ENCODE data around the gene WASHC2A. TPM values are rescaled to one million over a fixed set of nuclear protein-coding genes. Genes with fewer than 3 reads are reported as not detected.
A peak's percentile ranks its signal among the peaks of the same experiment; 100 is the strongest.
"Not testable (repeated sequence)": the region's sequence is repeated elsewhere in the genome, so short reads cannot be mapped to it uniquely, and the experiment has no call there.

Gene WASHC2A
- total RNA-seq, 1 donor from 2014 or later = 40.4 TPM

DNA sequence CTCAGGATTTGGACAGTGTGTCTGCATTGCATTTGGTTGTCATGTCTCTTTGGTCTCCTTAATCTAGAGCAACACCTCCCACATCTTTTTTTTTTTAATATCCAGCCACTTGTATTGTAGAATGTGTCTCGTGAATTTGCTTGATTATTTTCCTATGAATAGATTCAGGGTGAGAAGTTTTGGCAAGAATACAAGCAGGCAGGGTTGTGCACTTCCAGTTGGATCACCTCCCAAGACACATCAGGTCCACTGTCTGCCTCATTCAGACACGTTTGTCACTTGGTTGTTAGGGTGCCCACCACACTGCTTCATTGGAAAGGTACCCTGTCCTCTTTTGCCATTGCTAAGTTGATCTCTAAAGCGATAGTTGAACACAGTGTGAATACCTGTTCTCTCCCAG is 30.9 kb downstream of the WASHC2A start:
- not testable (repeated sequence) for H3K4me1 Mint-ChIP-seq (ENCODE audit: low read depth); H3K9me3 Mint-ChIP-seq (ENCODE audit: low read depth); H3K27me3 Mint-ChIP-seq; H3K4me3 Mint-ChIP-seq (ENCODE audit: low read depth); DNase-seq (ENCODE audit: low spot score, unreplicated experiment); H3K36me3 Mint-ChIP-seq (ENCODE audit: insufficient read depth); H3K27ac Mint-ChIP-seq

DNA sequence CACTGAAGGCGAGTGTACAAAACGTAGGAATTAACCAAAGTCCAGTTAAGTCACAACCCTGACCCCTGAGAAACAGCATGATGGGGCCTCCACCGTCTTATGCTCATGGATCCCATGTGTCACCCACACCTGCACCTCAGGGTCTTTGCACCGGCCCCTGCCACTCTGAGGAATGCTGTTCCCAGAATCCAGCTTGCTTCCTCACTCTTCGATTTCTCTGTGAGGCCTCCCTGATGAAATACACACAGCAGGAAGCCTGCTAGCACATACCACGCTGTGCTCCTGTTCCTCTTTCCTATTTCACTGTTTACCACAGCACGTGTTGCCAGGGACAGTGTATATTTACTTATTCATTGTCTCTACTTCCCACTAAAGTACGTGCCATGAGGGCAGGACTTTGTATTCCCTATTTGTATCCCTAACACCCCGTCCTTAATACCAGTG is 33.4 kb downstream of the WASHC2A start:
- not testable (repeated sequence) for DNase-seq (ENCODE audit: low spot score, unreplicated experiment); H3K27me3 Mint-ChIP-seq; H3K9me3 Mint-ChIP-seq (ENCODE audit: low read depth); H3K4me3 Mint-ChIP-seq (ENCODE audit: low read depth); H3K36me3 Mint-ChIP-seq (ENCODE audit: insufficient read depth); H3K4me1 Mint-ChIP-seq (ENCODE audit: low read depth)
- peak overlapping the region; percentile 2 for H3K27ac Mint-ChIP-seq

DNA sequence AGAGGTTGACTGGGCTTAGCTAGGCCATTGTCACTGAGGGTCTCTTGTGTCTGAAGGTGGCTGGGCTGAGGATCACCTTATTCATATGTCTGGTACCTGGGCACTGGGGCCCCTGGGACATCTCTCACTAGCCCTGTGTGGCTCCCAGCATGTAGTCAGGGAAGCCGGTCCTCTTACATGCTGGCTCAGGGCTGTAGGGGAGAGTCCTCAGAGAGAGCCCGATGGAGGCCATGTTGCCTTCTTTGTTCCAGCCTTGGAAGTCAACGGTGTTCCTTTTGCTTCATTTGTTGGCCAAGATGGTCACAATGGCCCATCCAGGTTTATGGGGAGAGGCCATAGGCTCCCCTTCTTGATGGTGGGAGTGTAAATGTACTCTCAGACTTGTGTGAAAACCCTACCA is 34.0 kb downstream of the WASHC2A start:
- H3K27me3 Mint-ChIP-seq; H3K27ac Mint-ChIP-seq; H3K4me1 Mint-ChIP-seq (ENCODE audit: low read depth); H3K9me3 Mint-ChIP-seq (ENCODE audit: low read depth); DNase-seq (ENCODE audit: low spot score, unreplicated experiment); H3K36me3 Mint-ChIP-seq (ENCODE audit: insufficient read depth); H3K4me3 Mint-ChIP-seq (ENCODE audit: low read depth): not testable (repeated sequence)

DNA sequence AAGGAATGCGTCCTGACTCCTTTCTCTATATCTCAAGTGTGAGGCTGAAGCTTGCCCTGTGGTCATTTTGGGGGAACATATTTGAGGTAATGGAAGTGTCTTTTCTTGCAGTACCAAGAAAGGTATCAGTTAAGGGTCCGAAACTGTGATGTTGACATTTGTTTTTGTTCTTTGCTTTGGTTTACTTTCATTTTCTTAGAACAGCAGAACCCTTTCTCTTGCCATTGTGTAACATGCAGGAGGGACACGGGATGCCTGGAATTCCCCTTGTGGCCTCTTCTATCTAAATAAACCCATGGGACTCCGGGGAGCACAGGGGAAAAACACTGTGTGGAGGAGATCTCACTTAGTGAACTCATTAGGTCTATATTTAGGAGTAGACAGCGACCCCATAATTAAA is 34.5 kb downstream of the WASHC2A start:
- not testable (repeated sequence) for H3K9me3 Mint-ChIP-seq (ENCODE audit: low read depth); H3K27ac Mint-ChIP-seq; H3K4me3 Mint-ChIP-seq (ENCODE audit: low read depth); H3K36me3 Mint-ChIP-seq (ENCODE audit: insufficient read depth); H3K27me3 Mint-ChIP-seq; H3K4me1 Mint-ChIP-seq (ENCODE audit: low read depth); DNase-seq (ENCODE audit: low spot score, unreplicated experiment)

DNA sequence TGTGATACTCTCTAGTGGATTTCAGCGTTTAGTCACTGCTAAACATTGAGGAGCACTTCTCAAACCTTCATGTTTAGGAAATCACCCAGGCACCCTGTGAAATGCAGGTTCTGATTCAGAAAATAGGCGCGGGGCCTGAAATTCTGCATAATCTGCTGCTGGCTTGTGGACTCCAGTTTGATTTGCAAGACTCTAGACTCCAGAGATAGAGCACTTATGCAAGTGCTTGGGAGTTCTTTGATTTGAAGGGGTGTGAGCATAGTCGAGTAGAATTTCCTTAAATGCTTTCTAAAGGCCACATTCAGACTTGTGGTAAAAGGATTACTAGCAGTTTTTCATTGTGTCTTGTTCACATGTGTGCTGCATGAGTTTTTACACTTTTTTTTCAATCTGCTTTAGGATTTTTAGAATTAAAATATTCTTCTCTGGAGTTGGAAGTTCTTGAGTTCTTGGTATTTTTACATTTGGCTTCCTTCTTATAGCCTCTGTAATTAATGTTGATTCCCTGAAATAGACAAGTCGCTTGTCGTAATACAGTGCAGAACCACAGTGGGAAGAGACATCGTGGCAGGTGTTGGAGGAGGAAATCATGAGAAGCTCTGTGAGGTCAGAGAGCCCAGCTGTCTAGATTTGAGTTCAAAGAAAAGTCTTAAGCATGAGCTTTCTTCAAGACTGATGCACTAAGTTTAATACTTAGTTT is 41.4 kb downstream of the WASHC2A start:
- H3K9me3 Mint-ChIP-seq (ENCODE audit: low read depth); H3K27me3 Mint-ChIP-seq; H3K4me3 Mint-ChIP-seq (ENCODE audit: low read depth); H3K4me1 Mint-ChIP-seq (ENCODE audit: low read depth); DNase-seq (ENCODE audit: low spot score, unreplicated experiment); H3K27ac Mint-ChIP-seq; H3K36me3 Mint-ChIP-seq (ENCODE audit: insufficient read depth): not testable (repeated sequence)

DNA sequence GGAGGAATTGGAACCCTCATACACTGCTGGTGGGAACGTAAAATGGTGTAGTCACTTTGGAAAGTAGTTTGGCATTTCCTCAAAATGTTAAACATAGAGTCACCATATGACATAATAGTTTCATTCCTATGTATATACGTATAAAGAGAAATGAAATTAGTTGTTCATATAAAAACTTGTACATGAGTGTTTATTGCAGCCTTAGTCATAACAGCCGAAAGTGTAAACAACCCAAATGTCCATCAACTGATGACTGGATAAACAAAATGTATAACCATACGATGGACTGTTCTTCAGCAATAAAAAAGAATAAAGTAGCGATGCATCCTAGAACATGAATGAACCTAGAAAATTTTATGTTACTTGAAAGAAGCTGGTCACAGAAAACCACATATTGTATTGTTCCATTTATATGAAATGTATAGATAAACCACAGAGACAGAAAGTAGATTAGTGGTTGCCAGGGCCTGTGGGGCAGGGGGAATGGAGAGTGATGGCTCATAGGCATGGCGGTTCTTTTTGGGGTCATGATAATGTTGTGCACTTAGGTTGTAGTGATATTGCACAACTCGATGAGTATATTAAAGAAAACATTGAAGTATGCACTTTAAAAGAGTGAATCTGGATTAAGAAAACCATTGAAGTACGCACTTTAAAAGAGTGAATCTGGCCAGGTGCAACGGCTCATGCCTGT is 44.8 kb downstream of the WASHC2A start:
- H3K9me3 Mint-ChIP-seq (ENCODE audit: low read depth); DNase-seq (ENCODE audit: low spot score, unreplicated experiment); H3K36me3 Mint-ChIP-seq (ENCODE audit: insufficient read depth); H3K27ac Mint-ChIP-seq; H3K4me3 Mint-ChIP-seq (ENCODE audit: low read depth); H3K27me3 Mint-ChIP-seq; H3K4me1 Mint-ChIP-seq (ENCODE audit: low read depth): not testable (repeated sequence)

DNA sequence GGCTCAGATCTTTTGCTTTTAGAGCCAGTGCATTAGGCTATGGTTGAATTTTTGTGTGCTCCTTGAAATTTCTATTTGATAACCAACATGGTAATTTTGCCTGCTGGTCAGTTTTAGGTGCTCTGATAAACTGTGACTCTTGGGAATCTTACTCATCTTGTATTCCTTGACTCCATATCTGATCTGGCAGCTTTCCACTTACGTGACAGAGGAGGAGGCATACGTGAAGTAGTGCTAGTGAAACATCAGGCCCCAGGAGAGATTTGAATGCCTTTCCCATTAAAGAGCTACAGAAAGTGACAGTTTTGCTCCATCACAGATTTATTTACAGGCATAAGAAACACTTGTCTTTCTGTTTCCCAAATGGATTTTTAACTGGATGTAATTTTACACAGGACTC is 59.0 kb downstream of the WASHC2A start:
- not testable (repeated sequence) for H3K4me1 Mint-ChIP-seq (ENCODE audit: low read depth); H3K27ac Mint-ChIP-seq; H3K36me3 Mint-ChIP-seq (ENCODE audit: insufficient read depth); H3K9me3 Mint-ChIP-seq (ENCODE audit: low read depth); DNase-seq (ENCODE audit: low spot score, unreplicated experiment); H3K27me3 Mint-ChIP-seq; H3K4me3 Mint-ChIP-seq (ENCODE audit: low read depth)

DNA sequence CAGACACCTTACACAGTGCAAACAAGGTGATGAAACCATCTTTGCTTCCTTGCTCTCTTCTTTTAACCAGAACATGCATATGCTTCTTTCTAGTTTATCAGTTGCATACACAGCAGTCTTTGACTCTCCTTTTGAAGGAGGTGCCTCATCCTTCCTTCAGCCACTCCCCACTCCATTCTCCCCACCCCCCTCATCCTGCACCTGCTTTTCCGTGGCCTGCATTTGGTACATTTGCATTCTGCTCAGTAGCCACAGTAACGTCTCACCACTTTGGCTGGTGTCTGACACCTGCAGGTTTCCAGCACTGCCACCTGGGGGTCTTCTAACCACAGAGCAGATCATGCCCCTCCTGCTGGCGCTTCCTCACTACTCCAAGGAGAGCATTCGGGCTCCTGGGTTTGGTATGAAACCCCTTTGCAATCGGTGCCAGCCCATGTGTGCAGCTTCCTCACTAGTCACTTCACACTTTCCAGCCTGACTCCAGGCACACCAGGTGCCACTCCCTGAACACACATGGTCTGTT is 60.1 kb downstream of the WASHC2A start:
- not testable (repeated sequence) for H3K4me3 Mint-ChIP-seq (ENCODE audit: low read depth); H3K27ac Mint-ChIP-seq; H3K4me1 Mint-ChIP-seq (ENCODE audit: low read depth); H3K27me3 Mint-ChIP-seq; H3K36me3 Mint-ChIP-seq (ENCODE audit: insufficient read depth); DNase-seq (ENCODE audit: low spot score, unreplicated experiment); H3K9me3 Mint-ChIP-seq (ENCODE audit: low read depth)

DNA sequence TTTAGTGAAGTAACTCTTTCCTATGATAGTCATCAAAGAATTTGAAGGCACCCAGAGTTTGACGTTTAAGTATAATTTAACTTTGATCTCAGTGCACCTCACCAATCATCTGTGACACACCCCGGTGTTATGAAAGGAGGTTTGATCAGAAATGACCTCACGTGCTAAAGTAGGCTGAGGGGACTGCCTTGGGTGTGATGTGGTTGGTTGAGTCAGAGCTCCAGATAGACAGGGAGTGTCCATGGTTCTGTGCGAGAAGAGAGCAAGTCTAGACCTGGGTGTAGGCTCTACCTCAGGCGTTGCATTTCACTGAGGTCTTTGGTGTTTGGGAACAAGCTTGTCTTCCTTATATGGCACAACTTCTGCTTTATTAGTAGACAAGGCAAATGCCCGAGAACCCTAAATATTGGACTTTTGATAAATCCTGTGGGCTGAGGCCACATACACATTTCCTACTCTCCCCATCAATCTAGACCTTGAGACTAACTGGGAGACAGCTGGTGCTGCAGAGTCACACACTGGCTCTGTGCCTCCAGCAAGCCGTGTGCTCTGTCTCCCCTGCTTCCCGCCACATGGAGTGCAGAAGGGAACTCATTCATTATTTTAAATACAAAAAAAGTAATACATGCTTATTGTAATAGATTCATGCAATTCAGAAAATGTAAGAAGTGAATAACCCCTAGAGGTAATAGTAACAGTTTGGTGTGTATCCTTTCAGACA is 63.7 kb downstream of the WASHC2A start:
- H3K27me3 Mint-ChIP-seq; H3K27ac Mint-ChIP-seq; DNase-seq (ENCODE audit: low spot score, unreplicated experiment); H3K4me3 Mint-ChIP-seq (ENCODE audit: low read depth); H3K9me3 Mint-ChIP-seq (ENCODE audit: low read depth); H3K4me1 Mint-ChIP-seq (ENCODE audit: low read depth); H3K36me3 Mint-ChIP-seq (ENCODE audit: insufficient read depth): not testable (repeated sequence)

DNA sequence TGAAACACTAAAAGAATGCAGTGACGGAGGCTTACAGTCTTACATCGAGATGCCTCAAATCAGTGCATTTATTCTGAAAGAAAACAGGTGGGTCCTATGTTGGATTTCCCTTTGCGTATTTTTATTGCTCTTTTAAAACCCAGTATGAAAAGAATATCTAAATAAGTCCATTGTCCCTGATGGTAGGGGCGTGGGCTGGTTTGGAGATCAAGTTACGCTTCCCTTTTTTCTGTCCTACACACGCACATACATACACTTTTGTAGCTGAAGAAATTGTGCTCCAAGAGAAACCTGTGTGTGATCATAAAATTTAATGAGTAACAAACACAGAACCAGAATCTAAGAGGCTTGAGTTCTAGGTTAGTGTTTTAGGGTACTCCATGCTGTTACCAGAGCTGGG is 64.6 kb downstream of the WASHC2A start:
- H3K27me3 Mint-ChIP-seq; H3K36me3 Mint-ChIP-seq (ENCODE audit: insufficient read depth); H3K9me3 Mint-ChIP-seq (ENCODE audit: low read depth); H3K4me1 Mint-ChIP-seq (ENCODE audit: low read depth); H3K27ac Mint-ChIP-seq; H3K4me3 Mint-ChIP-seq (ENCODE audit: low read depth); DNase-seq (ENCODE audit: low spot score, unreplicated experiment): not testable (repeated sequence)

DNA sequence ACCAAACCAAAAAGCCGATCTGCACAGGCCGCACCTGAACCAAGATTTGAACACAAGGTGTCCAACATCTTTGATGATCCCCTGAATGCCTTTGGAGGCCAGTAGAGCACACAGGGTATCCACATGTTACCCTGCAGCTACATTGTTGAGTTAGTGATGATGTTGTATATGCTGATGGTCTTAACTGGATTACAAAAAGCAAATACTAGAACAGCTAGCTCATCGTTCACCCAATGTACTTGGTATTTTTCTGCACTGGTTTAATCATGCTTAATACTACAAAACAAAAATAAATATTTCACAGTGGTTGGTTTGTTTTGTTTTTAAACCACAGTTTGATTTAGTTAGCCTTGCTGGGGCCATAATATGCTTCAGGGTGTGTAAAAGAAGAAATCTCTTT is 65.1 kb downstream of the WASHC2A start:
- not testable (repeated sequence) for DNase-seq (ENCODE audit: low spot score, unreplicated experiment); H3K27ac Mint-ChIP-seq; H3K4me1 Mint-ChIP-seq (ENCODE audit: low read depth); H3K27me3 Mint-ChIP-seq; H3K36me3 Mint-ChIP-seq (ENCODE audit: insufficient read depth); H3K9me3 Mint-ChIP-seq (ENCODE audit: low read depth); H3K4me3 Mint-ChIP-seq (ENCODE audit: low read depth)

DNA sequence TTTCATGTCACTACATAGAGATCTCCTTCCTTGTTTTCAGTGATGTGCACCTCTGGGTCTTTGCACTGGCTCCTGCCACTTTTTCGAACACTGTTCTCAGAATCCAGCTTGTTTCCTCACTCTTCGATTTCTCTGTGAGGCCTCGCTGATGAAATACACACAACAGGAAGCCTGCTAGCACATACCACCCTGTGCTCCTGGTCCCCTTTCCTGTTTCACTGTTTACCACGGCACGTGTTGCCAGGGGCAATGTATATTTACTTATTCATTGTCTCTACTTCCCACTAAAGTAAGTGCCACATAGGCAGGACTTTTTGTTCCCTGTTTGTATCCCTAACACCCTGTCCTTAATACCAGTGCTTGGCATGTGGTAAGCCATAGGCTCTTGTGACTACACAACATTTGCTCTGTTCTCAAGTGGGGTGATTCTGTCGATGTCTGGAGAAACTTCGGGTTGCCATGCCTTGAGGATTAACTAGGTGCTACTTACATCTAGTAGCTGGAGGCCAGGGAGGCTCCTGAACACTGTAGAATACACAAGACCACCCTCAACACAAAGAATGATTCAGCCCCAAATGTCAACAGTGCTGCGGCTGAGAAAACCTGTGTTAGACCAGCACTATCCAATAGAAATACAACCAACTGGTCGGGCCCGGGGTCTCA is 75.9 kb downstream of the WASHC2A start:
- not testable (repeated sequence) for H3K4me1 Mint-ChIP-seq (ENCODE audit: low read depth); H3K4me3 Mint-ChIP-seq (ENCODE audit: low read depth); H3K27me3 Mint-ChIP-seq; DNase-seq (ENCODE audit: low spot score, unreplicated experiment); H3K36me3 Mint-ChIP-seq (ENCODE audit: insufficient read depth); H3K27ac Mint-ChIP-seq; H3K9me3 Mint-ChIP-seq (ENCODE audit: low read depth)

DNA sequence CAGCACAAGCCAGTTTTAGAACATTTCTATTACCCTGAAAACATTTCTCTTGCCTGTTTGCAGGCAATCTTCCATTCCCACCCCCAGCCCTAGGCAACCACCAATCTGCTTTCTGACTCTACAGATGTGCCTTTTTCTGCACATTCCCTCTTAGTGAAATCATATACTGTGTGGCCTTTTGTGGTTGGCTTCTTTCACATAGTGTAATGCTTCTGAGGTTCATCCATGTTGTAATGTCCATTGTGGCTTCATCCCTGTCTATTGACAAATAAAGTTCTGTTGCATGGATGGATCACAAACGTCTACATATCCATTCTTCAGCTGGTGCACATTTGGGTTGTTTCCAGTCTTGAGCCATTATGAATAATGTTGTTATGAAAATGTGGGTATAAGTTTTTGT is 77.8 kb downstream of the WASHC2A start:
- H3K36me3 Mint-ChIP-seq (ENCODE audit: insufficient read depth); H3K4me1 Mint-ChIP-seq (ENCODE audit: low read depth); H3K27ac Mint-ChIP-seq; H3K27me3 Mint-ChIP-seq; H3K9me3 Mint-ChIP-seq (ENCODE audit: low read depth); DNase-seq (ENCODE audit: low spot score, unreplicated experiment); H3K4me3 Mint-ChIP-seq (ENCODE audit: low read depth): not testable (repeated sequence)
